ENCODE results near the gene NMU. TPM values are rescaled to one million over a fixed set of nuclear protein-coding genes. Genes with fewer than 3 reads are reported as not detected.

The NMU gene
- total RNA-seq, 4 donors from 2014 or later, result 5.8 TPM; not detected in 3

DNA sequence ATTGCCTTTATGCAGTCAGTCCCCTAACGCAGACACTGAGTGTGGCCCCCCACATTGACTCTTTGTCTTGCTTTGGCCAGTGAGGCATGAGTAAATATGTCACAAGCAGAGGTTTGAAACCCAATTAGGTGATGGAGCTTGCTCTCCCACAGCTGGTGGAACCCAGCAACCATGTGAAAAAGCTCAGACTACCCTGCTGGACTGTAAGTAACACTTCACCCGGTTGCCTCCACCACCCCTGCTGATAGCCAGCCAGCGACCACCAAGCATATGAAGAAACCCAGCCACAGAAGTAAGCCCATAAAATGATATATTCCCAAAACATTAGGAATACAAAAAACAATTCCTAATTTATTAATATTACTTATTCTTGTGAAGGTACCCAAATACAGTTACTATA is 22.5 kb downstream of the NMU start:
- no peak for DNase-seq
- intact Hi-C loops (cut with DNase I; ENCODE audit: low total_unique reads), result no loop called here
- Histone ChIP-seq H3K4me1 (no peaks in the 10 kb centered on the region), H3K36me3 (no peaks in the 10 kb centered on the region), H3K27ac (no peak overlapping the region), H3K27me3 (no peaks in the 10 kb centered on the region), H3K4me3 (no peak overlapping the region), H3K9me3 (no peaks in the 10 kb centered on the region)
- TF ChIP-seq, protein P1, sequence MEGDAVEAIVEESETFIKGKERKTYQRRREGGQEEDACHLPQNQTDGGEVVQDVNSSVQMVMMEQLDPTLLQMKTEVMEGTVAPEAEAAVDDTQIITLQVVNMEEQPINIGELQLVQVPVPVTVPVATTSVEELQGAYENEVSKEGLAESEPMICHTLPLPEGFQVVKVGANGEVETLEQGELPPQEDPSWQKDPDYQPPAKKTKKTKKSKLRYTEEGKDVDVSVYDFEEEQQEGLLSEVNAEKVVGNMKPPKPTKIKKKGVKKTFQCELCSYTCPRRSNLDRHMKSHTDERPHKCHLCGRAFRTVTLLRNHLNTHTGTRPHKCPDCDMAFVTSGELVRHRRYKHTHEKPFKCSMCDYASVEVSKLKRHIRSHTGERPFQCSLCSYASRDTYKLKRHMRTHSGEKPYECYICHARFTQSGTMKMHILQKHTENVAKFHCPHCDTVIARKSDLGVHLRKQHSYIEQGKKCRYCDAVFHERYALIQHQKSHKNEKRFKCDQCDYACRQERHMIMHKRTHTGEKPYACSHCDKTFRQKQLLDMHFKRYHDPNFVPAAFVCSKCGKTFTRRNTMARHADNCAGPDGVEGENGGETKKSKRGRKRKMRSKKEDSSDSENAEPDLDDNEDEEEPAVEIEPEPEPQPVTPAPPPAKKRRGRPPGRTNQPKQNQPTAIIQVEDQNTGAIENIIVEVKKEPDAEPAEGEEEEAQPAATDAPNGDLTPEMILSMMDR (IDR thresholded peaks at IDR 0.05), result no peak
- no peak for TF ChIP-seq POLR2A (IDR thresholded peaks at IDR 0.05)

GRCh38 chr4:55612341-55612740 is 23.8 kb downstream of the NMU start:
- Histone ChIP-seq H3K9me3 (no peaks in the 10 kb centered on the region), H3K27ac (no peak overlapping the region), H3K27me3 (no peaks in the 10 kb centered on the region), H3K36me3 (no peaks in the 10 kb centered on the region), H3K4me1 (no peaks in the 10 kb centered on the region), H3K4me3 (no peak overlapping the region)
- intact Hi-C loops (cut with DNase I; ENCODE audit: low total_unique reads), result no loop called here
- no peak for DNase-seq
- no peak for TF ChIP-seq POLR2A (IDR thresholded peaks at IDR 0.05)
- TF ChIP-seq, protein P1 (IDR thresholded peaks at IDR 0.05), result no peak

DNA sequence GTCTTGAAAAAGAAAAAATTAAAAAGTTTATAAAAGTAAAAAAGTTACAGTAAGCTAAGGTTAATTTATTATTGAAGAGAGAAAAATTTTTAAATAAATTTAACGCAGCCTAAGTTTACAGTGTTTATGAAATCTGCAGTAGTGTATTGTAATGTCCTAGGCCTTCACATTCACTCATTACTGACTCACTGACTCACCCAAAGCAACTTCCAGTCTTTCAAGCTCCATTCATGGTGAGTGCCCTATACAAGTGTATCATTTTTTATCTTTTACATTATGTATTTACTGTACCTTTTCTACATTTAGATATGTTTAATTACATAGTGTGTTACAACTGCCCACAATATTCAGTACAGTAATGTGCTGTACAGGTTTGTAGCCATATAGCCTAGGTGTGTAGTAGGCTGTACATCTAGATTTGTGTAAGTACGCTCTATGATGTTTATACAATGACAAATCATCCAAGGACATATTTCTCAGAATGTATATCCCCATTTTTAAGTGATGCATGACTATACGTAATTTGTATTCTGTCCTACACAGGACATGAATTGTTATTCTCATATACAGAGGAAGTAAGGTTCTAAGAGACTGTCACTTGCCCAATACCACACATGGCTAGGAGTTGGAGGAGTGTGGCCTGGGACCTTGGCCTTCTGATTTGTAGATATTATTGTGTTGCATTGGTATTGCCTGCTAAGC is 24.6 kb downstream of the NMU start:
- Histone ChIP-seq H3K4me3 (no peak overlapping the region), H3K9me3 (no peaks in the 10 kb centered on the region), H3K4me1 (no peaks in the 10 kb centered on the region), H3K36me3 (no peaks in the 10 kb centered on the region), H3K27me3 (no peaks in the 10 kb centered on the region), H3K27ac (no peak overlapping the region)
- intact Hi-C loops (cut with DNase I; ENCODE audit: low total_unique reads), result no loop called here
- no peak for DNase-seq
- TF ChIP-seq, protein P1 (IDR thresholded peaks at IDR 0.05), result no peak

- no peak overlapping the region for H3K27ac ChIP-seq
- H3K4me3 ChIP-seq, result no peak overlapping the region
- no peaks in the 10 kb centered on the region for H3K9me3 ChIP-seq
- H3K27me3 ChIP-seq, result no peaks in the 10 kb centered on the region
- intact Hi-C loops (cut with DNase I; ENCODE audit: low total_unique reads), result no loop called here
- no peaks in the 10 kb centered on the region for H3K36me3 ChIP-seq
- no peak for DNase-seq
- no peaks in the 10 kb centered on the region for H3K4me1 ChIP-seq
- TF ChIP-seq, protein P1 (IDR thresholded peaks at IDR 0.05), result no peak
- TF ChIP-seq POLR2A (IDR thresholded peaks at IDR 0.05), result no peak
Measured at GRCh38 chr4:55610381-55610780, 25.7 kb downstream of the NMU start.

DNA sequence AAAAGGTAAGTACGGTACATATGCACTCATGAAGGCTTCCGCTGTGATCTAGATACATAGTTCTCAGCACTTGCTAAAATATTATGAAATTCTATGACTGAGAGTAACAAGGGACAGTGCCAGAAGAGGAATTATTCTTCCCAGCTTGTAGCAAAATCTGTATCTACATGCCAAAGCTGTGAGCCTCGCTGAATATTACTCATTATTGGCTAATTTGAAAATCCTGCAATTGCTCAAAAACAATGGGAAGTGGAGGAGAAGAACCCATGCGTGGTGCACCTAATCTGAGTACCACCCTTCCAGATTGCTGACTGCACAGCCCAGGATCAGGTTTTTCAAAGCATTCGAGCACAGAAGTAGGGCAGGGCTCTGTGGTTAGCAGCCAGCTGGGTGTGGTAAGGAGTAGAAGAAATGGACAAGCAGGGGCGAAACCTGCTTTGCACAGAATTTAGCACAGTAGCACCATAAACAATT is 26.7 kb downstream of the NMU start:
- TF ChIP-seq, protein P1 (IDR thresholded peaks at IDR 0.05), result no peak
- TF ChIP-seq POLR2A (IDR thresholded peaks at IDR 0.05), result no peak
- H3K27ac ChIP-seq, result no peak overlapping the region
- no peaks in the 10 kb centered on the region for H3K27me3 ChIP-seq
- no peak for DNase-seq
- intact Hi-C loops (cut with DNase I; ENCODE audit: low total_unique reads), result no loop called here
- no peak overlapping the region for H3K4me3 ChIP-seq
- H3K9me3 ChIP-seq, result no peaks in the 10 kb centered on the region
- no peaks in the 10 kb centered on the region for H3K4me1 ChIP-seq
- no peaks in the 10 kb centered on the region for H3K36me3 ChIP-seq
